ENCODE measurements around the gene CCNC.

GRCh38 chr6:99545442-99545841 lies 23.0 kb downstream of the CCNC start:
- TF ChIP-seq TAF1 (IDR thresholded peaks at IDR 0.05; ENCODE audit: borderline replicate concordance, insufficient read depth, low read length) (no peak), POLR2AphosphoS5 (IDR thresholded peaks at IDR 0.05; ENCODE audit: low read depth, low read length) (no peak), SIN3A (IDR thresholded peaks at IDR 0.05; ENCODE audit: borderline replicate concordance, insufficient read depth, low read length) (no peak)
- TF ChIP-seq, protein P1, sequence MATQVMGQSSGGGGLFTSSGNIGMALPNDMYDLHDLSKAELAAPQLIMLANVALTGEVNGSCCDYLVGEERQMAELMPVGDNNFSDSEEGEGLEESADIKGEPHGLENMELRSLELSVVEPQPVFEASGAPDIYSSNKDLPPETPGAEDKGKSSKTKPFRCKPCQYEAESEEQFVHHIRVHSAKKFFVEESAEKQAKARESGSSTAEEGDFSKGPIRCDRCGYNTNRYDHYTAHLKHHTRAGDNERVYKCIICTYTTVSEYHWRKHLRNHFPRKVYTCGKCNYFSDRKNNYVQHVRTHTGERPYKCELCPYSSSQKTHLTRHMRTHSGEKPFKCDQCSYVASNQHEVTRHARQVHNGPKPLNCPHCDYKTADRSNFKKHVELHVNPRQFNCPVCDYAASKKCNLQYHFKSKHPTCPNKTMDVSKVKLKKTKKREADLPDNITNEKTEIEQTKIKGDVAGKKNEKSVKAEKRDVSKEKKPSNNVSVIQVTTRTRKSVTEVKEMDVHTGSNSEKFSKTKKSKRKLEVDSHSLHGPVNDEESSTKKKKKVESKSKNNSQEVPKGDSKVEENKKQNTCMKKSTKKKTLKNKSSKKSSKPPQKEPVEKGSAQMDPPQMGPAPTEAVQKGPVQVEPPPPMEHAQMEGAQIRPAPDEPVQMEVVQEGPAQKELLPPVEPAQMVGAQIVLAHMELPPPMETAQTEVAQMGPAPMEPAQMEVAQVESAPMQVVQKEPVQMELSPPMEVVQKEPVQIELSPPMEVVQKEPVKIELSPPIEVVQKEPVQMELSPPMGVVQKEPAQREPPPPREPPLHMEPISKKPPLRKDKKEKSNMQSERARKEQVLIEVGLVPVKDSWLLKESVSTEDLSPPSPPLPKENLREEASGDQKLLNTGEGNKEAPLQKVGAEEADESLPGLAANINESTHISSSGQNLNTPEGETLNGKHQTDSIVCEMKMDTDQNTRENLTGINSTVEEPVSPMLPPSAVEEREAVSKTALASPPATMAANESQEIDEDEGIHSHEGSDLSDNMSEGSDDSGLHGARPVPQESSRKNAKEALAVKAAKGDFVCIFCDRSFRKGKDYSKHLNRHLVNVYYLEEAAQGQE (IDR thresholded peaks at IDR 0.05; ENCODE audit: insufficient read depth in 1 of 2, low read depth in 2 of 2, low read length in 2 of 2): no peak
